ENCODE results near the gene IZUMO1.
A peak's percentile ranks its signal among the peaks of the same experiment; 100 is the strongest.
"Not testable (repeated sequence)": the region's sequence is repeated elsewhere in the genome, so short reads cannot be mapped to it uniquely, and the experiment has no call there.

IZUMO1 gene

GRCh38 chr19:48746738-48747575 lies at the start of gene IZUMO1:
IZUMO1 (minus strand) TSS chr19:48746909; CDS start chr19:48745859, 1,050 bp downstream.
- peak in 2 of 3 donors; percentile 38 to 49 for DNase-seq (ENCODE audit: low read depth in 3 of 3)

GRCh38 chr19:48795685-48796070 lies 49.0 kb upstream of the IZUMO1 start:
- no peak for DNase-seq (ENCODE audit: low read depth in 3 of 3)

GRCh38 chr19:48795055-48795684 lies 48.5 kb upstream of the IZUMO1 start:
- peak; percentile 71 to 80 (median 76) for DNase-seq (ENCODE audit: low read depth in 3 of 3)

- no peak for DNase-seq (ENCODE audit: low read depth in 3 of 3)
Measured at GRCh38 chr19:48794291-48794690, 47.6 kb upstream of the IZUMO1 start.

- no peak for DNase-seq (ENCODE audit: low read depth in 3 of 3)
Measured at GRCh38 chr19:48793271-48793670, 46.6 kb upstream of the IZUMO1 start.

GRCh38 chr19:48787331-48787730 lies 40.6 kb upstream of the IZUMO1 start:
- not testable (repeated sequence) for DNase-seq (ENCODE audit: low read depth in 3 of 3)

- DNase-seq (ENCODE audit: low read depth in 3 of 3), result not testable (repeated sequence)
Measured at GRCh38 chr19:48786422-48786821, 39.7 kb upstream of the IZUMO1 start.

GRCh38 chr19:48784527-48784926 lies 37.8 kb upstream of the IZUMO1 start:
- DNase-seq (ENCODE audit: low read depth in 3 of 3), result no peak

GRCh38 chr19:48780631-48781391 lies 34.1 kb upstream of the IZUMO1 start:
- DNase-seq (ENCODE audit: low read depth in 3 of 3), result no peak

GRCh38 chr19:48779636-48780035 lies 32.9 kb upstream of the IZUMO1 start:
- no peak for DNase-seq (ENCODE audit: low read depth in 3 of 3)

GRCh38 chr19:48777720-48778119 lies 31.0 kb upstream of the IZUMO1 start:
- no peak for DNase-seq (ENCODE audit: low read depth in 3 of 3)

GRCh38 chr19:48777139-48777538 lies 30.4 kb upstream of the IZUMO1 start:
- DNase-seq (ENCODE audit: low read depth in 3 of 3), result no peak

- no peak for DNase-seq (ENCODE audit: low read depth in 3 of 3)
Measured at GRCh38 chr19:48772503-48772953, 25.8 kb upstream of the IZUMO1 start.

- DNase-seq (ENCODE audit: low read depth in 3 of 3), result no peak
Measured at GRCh38 chr19:48770734-48771472, 24.2 kb upstream of the IZUMO1 start.

GRCh38 chr19:48770266-48770665 lies 23.6 kb upstream of the IZUMO1 start:
- DNase-seq (ENCODE audit: low read depth in 3 of 3), result no peak

- DNase-seq (ENCODE audit: low read depth in 3 of 3), result no peak
Measured at GRCh38 chr19:48768994-48769713, 22.4 kb upstream of the IZUMO1 start.

- DNase-seq (ENCODE audit: low read depth in 3 of 3), result not testable (repeated sequence)
Measured at GRCh38 chr19:48768171-48768753, 21.6 kb upstream of the IZUMO1 start.

- not testable (repeated sequence) for DNase-seq (ENCODE audit: low read depth in 3 of 3)
Measured at GRCh38 chr19:48765816-48766215, 19.1 kb upstream of the IZUMO1 start.

- no peak for DNase-seq (ENCODE audit: low read depth in 3 of 3)
Measured at GRCh38 chr19:48760504-48761205, 13.9 kb upstream of the IZUMO1 start.

GRCh38 chr19:48757741-48758144 lies 11.0 kb upstream of the IZUMO1 start:
- no peak for DNase-seq (ENCODE audit: low read depth in 3 of 3)

All from stimulated activated CD4-positive, alpha-beta T cell treated with anti-CD3 and anti-CD28 coated beads, TNF-alpha, amount 100 ng/mL, for 48 hours (primary cell).